SIG-M5 (cell line): ENCODE results near the gene MRPL4.

Experiments
- DNase-seq: peaks from one replicate; lab custom pipeline; 2025; lab: John Stamatoyannopoulos, UW

Gene MRPL4

DNA sequence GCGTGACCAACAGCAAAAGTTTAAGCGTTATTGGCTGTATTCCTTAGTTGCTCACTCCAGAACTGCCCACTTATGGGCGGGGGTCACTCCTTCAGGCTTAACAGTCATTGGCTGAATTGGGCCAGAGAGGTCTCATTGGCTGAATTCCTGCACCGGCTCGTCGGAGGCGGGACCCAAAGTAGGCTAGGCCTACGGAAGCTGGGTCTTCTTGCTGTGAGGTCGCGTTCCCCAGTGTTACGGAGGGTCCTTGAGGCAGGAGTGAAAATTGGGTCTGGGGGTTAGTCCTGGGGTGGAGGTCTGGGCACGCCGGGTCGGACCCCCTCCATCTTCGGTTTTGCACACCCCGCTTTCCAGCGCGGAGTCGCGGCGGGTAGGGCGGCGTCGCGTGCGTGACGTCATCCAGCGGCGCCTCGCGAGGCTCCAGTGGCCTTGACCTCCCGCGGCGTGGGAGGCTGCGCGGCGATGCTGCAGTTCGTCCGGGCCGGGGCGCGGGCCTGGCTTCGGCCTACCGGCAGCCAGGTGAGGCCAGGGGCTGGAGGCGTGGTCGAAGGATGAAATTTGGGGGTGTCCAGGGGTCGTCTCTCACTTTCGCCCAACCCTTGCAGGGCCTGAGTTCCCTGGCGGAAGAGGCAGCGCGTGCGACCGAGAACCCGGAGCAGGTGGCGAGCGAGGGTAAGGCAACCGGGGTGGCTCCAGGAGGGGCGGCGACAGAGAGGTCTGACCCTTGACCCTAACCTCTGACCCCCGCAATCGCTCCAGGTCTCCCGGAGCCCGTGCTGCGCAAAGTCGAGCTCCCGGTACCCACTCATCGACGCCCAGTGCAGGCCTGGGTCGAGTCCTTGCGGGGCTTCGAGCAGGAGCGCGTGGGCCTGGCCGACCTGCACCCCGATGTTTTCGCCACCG is at the start of gene MRPL4:
Gene MRPL4 (plus strand): TSS at position 423 of the 903 bp plus-strand sequence. CDS start 40 bp downstream, at position 463.
- DNase-seq: peak; percentile 97

GRCh38 chr19:10203686-10204085 is 48.3 kb upstream of the MRPL4 start:
- no peak for DNase-seq

DNA sequence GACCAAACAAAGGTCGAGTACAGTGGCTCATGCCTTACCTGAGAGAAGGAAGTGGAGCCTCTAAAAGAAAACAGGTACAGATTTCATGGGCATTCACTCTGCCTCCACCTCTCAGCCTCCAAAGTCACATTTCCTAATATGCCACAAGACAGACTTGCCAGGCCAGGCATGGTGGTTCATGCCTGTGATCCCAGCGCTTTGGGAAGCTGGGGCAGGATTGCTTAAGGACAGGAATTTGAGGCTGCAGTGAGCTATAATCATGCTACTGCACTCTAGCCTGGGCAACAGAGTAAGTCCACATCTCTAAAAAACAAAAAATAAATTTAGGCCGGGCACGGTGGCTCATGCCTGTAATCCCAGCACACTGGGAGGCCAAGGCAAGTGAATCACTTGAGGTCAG is 46.4 kb upstream of the MRPL4 start:
- DNase-seq: no peak

GRCh38 chr19:10206226-10206885 is 45.7 kb upstream of the MRPL4 start:
- DNase-seq: no peak

GRCh38 chr19:10207026-10207425 is 45.0 kb upstream of the MRPL4 start:
- no peak for DNase-seq

GRCh38 chr19:10209315-10209714 is 42.7 kb upstream of the MRPL4 start:
- DNase-seq: no peak

GRCh38 chr19:10211061-10211460 is 41.0 kb upstream of the MRPL4 start:
- no peak for DNase-seq

DNA sequence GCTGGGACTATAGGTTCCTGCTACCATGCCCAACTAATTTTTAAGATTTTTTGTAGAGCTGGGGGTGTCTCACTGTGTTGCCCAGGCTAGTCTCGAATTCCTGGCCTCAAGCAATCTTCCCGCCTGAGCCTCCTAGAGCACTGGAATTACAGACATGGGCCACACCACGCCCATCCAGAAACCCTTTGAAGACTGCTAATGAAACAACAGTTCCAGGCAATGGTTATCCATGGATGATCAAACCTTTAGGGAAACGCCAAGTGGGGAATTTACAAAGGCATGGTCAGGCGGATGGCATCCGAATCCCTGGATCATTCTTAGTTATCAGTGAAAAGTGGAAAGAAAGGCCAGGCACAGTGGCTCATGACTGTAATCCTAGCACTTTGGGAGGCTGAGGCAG is 40.3 kb upstream of the MRPL4 start:
- no peak for DNase-seq

DNA sequence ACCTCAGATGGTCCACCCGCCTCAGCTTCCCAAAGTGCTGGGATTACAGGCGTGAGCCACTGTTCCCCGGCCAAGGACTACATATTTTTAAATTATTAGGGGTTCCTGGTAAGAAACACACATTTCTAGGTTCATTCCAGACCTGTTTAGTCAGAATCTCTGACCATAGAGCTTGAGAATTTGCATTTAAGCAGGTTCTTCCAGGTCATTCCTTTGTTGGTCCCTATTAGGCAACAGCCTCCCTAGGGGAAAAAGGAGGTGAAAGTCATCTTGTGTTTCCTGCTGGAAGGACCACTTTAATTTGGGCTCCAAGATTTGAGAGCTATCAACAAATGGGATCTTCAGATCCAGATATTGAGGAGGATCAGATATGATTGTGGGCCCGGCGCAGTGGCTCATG is 37.2 kb upstream of the MRPL4 start:
- no peak for DNase-seq

GRCh38 chr19:10217085-10217484 is 34.9 kb upstream of the MRPL4 start:
- no peak for DNase-seq

GRCh38 chr19:10219678-10220077 is 32.3 kb upstream of the MRPL4 start:
- DNase-seq: no peak

GRCh38 chr19:10220695-10221094 is 31.3 kb upstream of the MRPL4 start:
- no peak for DNase-seq

- DNase-seq: no peak
Observed at GRCh38 chr19:10222201-10222890, 29.7 kb upstream of the MRPL4 start.

DNA sequence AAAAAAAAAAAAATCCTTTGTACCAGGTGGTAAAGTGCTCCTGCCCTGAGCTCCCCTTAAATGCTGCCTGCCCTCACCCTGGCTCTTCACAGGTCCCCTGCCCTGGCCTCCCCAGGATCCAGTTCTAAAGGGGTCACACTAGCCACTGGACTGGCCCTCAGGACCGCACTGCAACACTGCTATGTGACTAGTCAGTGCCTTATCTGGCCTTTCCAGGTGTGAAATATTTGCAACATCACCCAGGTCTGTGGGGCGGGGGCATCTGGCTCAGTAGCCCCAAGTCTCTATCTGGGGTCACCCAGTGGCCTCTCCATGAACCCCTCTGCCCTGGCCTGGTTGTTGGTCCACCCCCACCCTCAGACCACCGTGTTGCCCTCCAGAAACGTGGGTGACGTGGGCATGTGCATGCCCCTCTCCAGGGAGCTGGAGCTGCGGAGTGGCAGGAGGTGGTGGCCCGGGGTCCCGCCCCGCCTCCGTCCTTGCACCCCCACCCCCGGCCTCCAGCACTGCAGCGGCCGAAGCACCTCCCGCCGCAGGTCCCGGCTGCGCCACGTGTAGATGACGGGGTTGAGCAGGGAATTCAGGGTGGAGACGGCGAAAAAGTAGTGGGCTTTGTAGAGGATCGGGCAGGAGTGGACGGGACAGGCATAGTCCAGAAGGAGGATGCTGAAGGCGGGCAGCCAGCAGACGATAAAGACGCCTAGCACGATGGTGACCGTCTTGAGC is 28.4 kb upstream of the MRPL4 start:
- no peak for DNase-seq

GRCh38 chr19:10224337-10224736 is 27.7 kb upstream of the MRPL4 start:
- DNase-seq: no peak

- DNase-seq: no peak
Observed at GRCh38 chr19:10226021-10226375, 26.0 kb upstream of the MRPL4 start.

- no peak for DNase-seq
Observed at GRCh38 chr19:10226376-10227025, 25.5 kb upstream of the MRPL4 start.

- no peak for DNase-seq
Observed at GRCh38 chr19:10227026-10227971, 24.7 kb upstream of the MRPL4 start.

- DNase-seq: no peak
Observed at GRCh38 chr19:10228393-10228792, 23.6 kb upstream of the MRPL4 start.

DNA sequence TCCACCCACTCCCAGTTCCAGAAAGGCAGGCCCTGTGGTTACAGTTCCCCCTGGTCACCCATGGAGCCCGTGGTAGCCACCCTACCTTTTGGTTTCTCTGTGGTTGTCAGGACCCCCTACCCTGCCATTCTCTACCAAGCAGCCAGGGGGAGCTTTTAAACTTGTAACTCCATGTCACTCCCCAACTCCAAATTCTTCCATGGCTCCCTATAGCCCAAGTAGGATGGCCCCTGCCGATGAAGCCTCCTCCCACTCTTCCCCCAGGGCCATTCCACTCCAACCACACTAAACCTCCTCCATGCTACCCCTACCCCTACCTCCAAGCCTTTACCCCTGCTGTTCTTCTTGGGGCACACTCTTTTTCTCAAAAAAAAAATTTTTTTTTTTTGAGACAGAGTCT is 23.1 kb upstream of the MRPL4 start:
- no peak for DNase-seq
